Gastrocnemius medialis (tissue), 4 donors: ENCODE measurements around the gene AP3B2.

Experiments
- CTCF ChIP-seq, 5 experiments: fragments of 450-650 bp in 3 of 5; fragments of 200-600 bp in 2 of 5; sonication (generic) in 2 of 5; IDR thresholded peaks in 4 of 5; conservative IDR thresholded peaks in 1 of 5; 1 replicate in 4 of 5; 2 replicates in 1 of 5; pipeline ENCODE4 v1.5.1; 2016 to 2019; ENCODE audit warnings: antibody characterized with exemption in 5 of 5, mild to moderate bottlenecking in 3 of 5, moderate library complexity in 3 of 5
- POLR2A ChIP-seq, 2 donors: fragments of 450-650 bp; IDR thresholded peaks; one replicate each; pipeline ENCODE4 v1.6.1; 2017; ENCODE audit warnings: antibody characterized with exemption in 2 of 2, mild to moderate bottlenecking in 2 of 2, moderate library complexity in 2 of 2

GRCh38 chr15:82712036-82712435, 2.4 kb upstream of the AP3B2 start:
- TF ChIP-seq CTCF (IDR thresholded peaks at IDR 0.05 in 4 of 5, conservative IDR thresholded peaks at IDR 0.05 in 1 of 5) (no peak), POLR2A (IDR thresholded peaks at IDR 0.05) (no peak)
